SU-DHL-6 (cell line): ENCODE measurements around the gene FXYD3.

Experiments
- EZH2phosphoT487 ChIP-seq: fragments of 200-600 bp; sonication (generic), shearing (Covaris generic); conservative IDR thresholded peaks from 2 replicates; pipeline ENCODE4 v1.6.1; 2018; ENCODE audit warnings: mild to moderate bottlenecking, antibody characterized with exemption, low read length, moderate library complexity, mixed read lengths
- TF ChIP-seq, protein P1 (sequence below): fragments of 200-600 bp; sonication (generic); IDR thresholded peaks from one replicate; pipeline ENCODE4 v1.5.1; 2017; ENCODE audit warnings: antibody characterized with exemption, mild to moderate bottlenecking, low read length, moderate library complexity; ENCODE audit not compliant: insufficient read depth, poor library complexity, severe bottlenecking

DNA sequence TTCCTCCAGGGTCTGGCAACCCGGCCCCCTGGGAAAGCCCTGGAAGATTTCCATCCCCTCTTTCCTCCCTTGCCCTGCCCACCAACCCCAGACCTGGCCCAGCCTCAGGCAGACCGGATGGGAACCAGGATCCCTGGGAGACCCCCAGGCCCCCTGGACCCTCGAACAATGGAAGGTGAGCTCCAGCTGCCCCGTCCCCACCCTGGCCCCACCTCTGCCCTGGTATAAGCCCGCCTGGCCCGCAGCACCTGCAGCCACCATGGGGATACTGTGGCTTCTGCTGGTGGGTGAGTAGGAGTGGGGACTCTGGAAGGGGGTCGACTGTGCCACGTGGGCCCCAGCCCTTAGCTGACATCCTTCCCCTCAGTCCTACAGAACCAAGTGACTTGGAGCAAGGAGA lies 41.7 kb upstream of the FXYD3 start:
- TF ChIP-seq, protein P1, sequence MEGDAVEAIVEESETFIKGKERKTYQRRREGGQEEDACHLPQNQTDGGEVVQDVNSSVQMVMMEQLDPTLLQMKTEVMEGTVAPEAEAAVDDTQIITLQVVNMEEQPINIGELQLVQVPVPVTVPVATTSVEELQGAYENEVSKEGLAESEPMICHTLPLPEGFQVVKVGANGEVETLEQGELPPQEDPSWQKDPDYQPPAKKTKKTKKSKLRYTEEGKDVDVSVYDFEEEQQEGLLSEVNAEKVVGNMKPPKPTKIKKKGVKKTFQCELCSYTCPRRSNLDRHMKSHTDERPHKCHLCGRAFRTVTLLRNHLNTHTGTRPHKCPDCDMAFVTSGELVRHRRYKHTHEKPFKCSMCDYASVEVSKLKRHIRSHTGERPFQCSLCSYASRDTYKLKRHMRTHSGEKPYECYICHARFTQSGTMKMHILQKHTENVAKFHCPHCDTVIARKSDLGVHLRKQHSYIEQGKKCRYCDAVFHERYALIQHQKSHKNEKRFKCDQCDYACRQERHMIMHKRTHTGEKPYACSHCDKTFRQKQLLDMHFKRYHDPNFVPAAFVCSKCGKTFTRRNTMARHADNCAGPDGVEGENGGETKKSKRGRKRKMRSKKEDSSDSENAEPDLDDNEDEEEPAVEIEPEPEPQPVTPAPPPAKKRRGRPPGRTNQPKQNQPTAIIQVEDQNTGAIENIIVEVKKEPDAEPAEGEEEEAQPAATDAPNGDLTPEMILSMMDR: no peak
- no peak for TF ChIP-seq EZH2phosphoT487
